Measurements from ENCODE around the gene KISS1R. TPM values are rescaled to one million over a fixed set of nuclear protein-coding genes. Genes with fewer than 3 reads are reported as not detected.

Gene KISS1R
- total and polyA plus RNA-seq, 2 experiments from 2014 or later = 1.3 to 2.1 TPM

- no peak overlapping the region for H2AFZ ChIP-seq
- no peaks in the 10 kb centered on the region for H3K79me2 ChIP-seq
- no peaks in the 10 kb centered on the region for H3K4me1 ChIP-seq (ENCODE audit: insufficient read depth)
- H3K9me3 ChIP-seq (ENCODE audit: low read depth) = no peaks in the 10 kb centered on the region
- H3K27ac ChIP-seq = no peak overlapping the region
- H3K27me3 ChIP-seq = no peaks in the 10 kb centered on the region
- H4K20me1 ChIP-seq (ENCODE audit: insufficient read depth, poor library complexity, severe bottlenecking) = no peaks in the 10 kb centered on the region
- WGBS (ENCODE audit: low lambda C conversion rate, missing lambda C conversion rate) = over 99% methylated on average over 34 of the region's 34 CpGs
- H3K36me3 ChIP-seq (replicated peaks; ENCODE audit: insufficient read depth, low read depth) = no peaks in the 10 kb centered on the region
- H3K4me3 ChIP-seq = no peak overlapping the region
- no peak for DNase-seq (ENCODE audit: low spot score)
- no peaks in the 10 kb centered on the region for H3K9me2 ChIP-seq (replicated peaks; ENCODE audit: insufficient read depth)
- H3K4me2 ChIP-seq = no peak overlapping the region
- TF ChIP-seq, protein P1, sequence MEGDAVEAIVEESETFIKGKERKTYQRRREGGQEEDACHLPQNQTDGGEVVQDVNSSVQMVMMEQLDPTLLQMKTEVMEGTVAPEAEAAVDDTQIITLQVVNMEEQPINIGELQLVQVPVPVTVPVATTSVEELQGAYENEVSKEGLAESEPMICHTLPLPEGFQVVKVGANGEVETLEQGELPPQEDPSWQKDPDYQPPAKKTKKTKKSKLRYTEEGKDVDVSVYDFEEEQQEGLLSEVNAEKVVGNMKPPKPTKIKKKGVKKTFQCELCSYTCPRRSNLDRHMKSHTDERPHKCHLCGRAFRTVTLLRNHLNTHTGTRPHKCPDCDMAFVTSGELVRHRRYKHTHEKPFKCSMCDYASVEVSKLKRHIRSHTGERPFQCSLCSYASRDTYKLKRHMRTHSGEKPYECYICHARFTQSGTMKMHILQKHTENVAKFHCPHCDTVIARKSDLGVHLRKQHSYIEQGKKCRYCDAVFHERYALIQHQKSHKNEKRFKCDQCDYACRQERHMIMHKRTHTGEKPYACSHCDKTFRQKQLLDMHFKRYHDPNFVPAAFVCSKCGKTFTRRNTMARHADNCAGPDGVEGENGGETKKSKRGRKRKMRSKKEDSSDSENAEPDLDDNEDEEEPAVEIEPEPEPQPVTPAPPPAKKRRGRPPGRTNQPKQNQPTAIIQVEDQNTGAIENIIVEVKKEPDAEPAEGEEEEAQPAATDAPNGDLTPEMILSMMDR (IDR thresholded peaks at IDR 0.05; ENCODE audit: poor library complexity) = no peak
Observed at GRCh38 chr19:881385-882071, 35.6 kb upstream of the KISS1R start.

- no peaks in the 10 kb centered on the region for H3K27me3 ChIP-seq
- H3K9me2 ChIP-seq (replicated peaks; ENCODE audit: insufficient read depth) = no peaks in the 10 kb centered on the region
- no peak overlapping the region for H2AFZ ChIP-seq
- no peak overlapping the region for H3K4me2 ChIP-seq
- H3K9me3 ChIP-seq (ENCODE audit: low read depth) = no peaks in the 10 kb centered on the region
- no peaks in the 10 kb centered on the region for H3K36me3 ChIP-seq (replicated peaks; ENCODE audit: insufficient read depth, low read depth)
- no peak overlapping the region for H3K27ac ChIP-seq
- TF ChIP-seq EZH2 (IDR thresholded peaks at IDR 0.05; ENCODE audit: borderline replicate concordance) (no peak), EZH2phosphoT487 (IDR thresholded peaks at IDR 0.05; ENCODE audit: low read depth, severe bottlenecking, unreplicated experiment) (no peak)
- TF ChIP-seq, protein P1 (IDR thresholded peaks at IDR 0.05; ENCODE audit: poor library complexity) = no peak
- no peaks in the 10 kb centered on the region for H3K4me1 ChIP-seq (ENCODE audit: insufficient read depth)
- no peaks in the 10 kb centered on the region for H4K20me1 ChIP-seq (ENCODE audit: insufficient read depth, poor library complexity, severe bottlenecking)
- WGBS (ENCODE audit: low lambda C conversion rate, missing lambda C conversion rate) = 93% methylated on average over 12 of the region's 30 CpGs
- DNase-seq (ENCODE audit: low spot score) = no peak
- no peaks in the 10 kb centered on the region for H3K79me2 ChIP-seq
- no peak overlapping the region for H3K4me3 ChIP-seq
Observed at GRCh38 chr19:882871-883497, 34.1 kb upstream of the KISS1R start.

DNA sequence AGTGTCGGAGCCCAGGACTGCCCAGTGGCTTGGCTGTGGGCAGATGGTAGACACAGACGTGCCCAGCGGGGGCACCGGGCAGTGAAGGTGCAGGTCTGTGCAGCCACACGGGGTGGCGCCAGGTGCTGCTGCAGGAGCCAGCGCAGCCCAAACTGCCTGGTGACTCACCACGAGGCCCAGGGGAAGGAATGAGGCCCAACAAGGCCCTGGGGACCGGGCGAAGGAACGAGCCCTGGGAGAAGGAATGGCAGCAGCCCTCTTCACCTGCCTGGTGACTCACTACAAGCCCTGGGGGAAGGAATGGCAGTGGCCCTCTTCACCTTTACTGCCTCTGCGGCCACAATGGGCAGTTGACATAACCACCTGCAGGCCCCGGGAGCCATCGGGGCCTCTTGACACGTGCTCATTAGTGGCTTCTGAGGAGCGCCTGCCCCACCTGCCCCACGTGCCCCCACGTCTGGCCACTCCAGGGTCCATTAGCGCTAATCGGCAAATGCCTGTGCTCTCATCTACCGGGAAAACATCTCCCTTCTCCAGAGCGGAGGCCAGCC lies 33.4 kb upstream of the KISS1R start:
- peak; percentile 63 for DNase-seq (ENCODE audit: low spot score)
- H3K4me3 ChIP-seq = no peak overlapping the region
- no peak overlapping the region for H2AFZ ChIP-seq
- no peaks in the 10 kb centered on the region for H4K20me1 ChIP-seq (ENCODE audit: insufficient read depth, poor library complexity, severe bottlenecking)
- no peaks in the 10 kb centered on the region for H3K27me3 ChIP-seq
- no peaks in the 10 kb centered on the region for H3K9me2 ChIP-seq (replicated peaks; ENCODE audit: insufficient read depth)
- no peaks in the 10 kb centered on the region for H3K4me1 ChIP-seq (ENCODE audit: insufficient read depth)
- 85% methylated on average over 22 of the region's 22 CpGs for WGBS (ENCODE audit: low lambda C conversion rate, missing lambda C conversion rate)
- no peaks in the 10 kb centered on the region for H3K79me2 ChIP-seq
- no peak overlapping the region for H3K27ac ChIP-seq
- no peaks in the 10 kb centered on the region for H3K36me3 ChIP-seq (replicated peaks; ENCODE audit: insufficient read depth, low read depth)
- TF ChIP-seq, protein P1 (IDR thresholded peaks at IDR 0.05; ENCODE audit: poor library complexity) = peak; percentile 8
- no peak for TF ChIP-seq EZH2 (IDR thresholded peaks at IDR 0.05; ENCODE audit: borderline replicate concordance)
- H3K9me3 ChIP-seq (ENCODE audit: low read depth) = no peaks in the 10 kb centered on the region
- H3K4me2 ChIP-seq = no peak overlapping the region

Measured in hepatocyte (in vitro differentiated cells).